AML-193 (cell line): ENCODE measurements around the gene AURKA.
"Not testable (repeated sequence)": the region's sequence is repeated elsewhere in the genome, so short reads cannot be mapped to it uniquely, and the experiment has no call there.

Experiments used
- DNase-seq, 2 experiments: peaks; one replicate each; lab custom pipeline; 2025; lab: John Stamatoyannopoulos, UW

Gene AURKA

DNA sequence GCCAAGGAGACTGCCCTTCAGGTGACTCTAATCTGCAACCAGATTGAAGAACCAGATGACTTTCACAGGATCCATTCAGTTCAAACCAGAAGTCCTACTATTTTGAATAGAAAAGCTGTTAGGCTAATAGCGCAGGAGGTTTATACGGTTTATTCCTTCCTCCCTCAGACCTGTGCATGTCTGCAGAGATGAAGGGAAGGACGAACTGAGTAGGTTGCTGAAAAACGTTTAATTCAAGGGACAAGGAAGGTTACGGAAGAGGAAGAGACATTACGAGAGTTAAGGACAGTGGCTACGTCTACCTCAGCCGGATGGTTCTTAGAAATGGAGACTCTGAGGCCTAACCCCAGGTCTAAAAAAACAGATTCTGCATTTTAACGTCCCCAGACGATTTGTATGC, 978 bp downstream of the AURKA start:
- DNase-seq: peak; percentile 9 to 19

DNA sequence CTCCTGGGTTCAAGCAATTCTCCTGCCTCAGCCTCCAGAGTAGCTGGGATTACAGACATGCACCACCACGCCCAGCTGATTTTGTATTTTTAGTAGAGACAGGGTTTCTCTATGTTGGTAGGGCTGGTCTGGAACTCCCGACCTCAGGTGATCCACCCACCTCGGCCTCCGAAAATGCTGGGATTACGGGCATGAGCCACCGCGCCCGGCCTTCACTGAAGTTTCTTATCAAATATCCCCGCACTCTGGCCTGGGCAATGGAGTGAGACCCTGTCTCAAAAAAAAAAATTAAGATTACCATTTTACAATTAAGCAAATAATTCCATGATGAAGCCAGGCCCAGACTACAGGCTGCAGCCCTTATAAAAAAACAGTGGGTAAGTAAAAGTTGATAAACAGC, 1.6 kb downstream of the AURKA start:
- DNase-seq: not testable (repeated sequence)

DNA sequence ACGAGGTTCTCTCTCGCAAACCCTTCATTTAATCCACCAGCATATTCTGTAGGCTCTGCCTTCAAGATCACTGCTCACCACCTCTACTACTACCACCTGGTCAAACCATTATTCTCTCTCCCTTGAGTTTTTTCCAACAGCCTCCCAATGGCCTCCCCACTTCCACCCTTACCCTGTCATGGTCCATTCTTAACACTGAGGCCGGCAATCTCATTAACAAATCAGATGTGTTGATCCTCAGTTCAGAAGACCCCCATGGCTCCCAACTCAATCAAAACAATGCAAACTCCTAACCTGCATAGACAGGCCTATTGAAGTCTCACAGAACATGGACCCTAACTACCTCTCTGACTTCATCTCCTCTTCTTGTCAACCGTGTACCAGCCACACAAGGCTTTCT, 2.2 kb downstream of the AURKA start:
- no peak for DNase-seq

DNA sequence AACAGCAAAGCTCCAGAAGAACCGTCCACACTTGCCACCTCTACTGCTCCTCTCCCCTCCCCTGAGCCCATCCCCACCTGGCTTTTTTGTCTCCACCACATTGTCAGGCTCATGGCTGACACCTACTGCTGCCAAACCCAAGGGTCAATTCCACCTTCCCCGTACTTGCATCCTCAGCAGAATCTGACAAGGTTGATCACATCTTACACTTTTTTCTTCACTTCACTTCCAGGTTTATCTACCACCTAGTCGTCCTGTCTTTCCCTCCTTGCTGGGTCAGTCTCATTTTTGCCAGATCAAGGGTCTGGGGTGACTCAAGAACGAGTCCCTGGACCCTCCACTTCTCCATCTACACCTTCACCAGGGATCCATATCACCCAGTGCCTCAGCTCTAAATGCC, 3.1 kb downstream of the AURKA start:
- no peak for DNase-seq

DNA sequence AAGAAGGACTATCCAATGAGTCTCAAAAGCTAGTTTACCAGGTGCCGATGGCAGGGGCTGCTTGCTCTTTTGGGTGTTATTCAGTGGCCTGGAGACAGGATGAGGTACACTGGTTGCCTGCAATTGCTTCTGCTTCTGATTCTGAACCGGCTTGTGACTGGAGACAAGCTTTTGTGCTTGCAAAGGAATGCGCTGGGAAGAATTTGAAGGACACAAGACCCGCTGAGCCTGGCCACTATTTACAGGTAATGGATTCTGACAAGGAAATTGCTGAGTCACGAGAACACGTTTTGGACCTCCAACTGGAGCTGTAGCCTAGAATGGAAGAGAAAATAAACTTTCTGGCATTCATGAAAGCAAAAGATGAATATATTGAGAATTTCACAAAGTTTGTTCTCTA, 5.8 kb downstream of the AURKA start:
- DNase-seq: no peak

DNA sequence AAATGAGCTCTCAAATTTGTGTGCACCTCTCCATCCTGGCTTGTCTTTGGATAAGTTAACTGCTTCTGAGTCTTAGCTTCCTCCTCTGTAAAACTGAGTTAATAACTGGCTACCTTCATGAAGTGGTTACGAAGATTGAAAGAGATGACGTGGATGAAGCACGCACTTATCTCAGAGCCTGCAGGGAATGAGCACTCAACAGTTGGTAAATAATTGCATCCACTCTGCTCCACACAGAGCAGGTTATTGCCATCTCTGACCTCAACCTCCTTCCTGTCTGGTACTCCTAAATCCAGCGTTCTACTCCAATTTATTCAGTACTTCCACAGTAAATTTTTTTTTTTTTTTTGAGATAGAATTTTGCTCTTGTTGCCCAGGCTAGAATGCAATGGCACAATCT, 6.9 kb downstream of the AURKA start:
- DNase-seq: no peak

DNA sequence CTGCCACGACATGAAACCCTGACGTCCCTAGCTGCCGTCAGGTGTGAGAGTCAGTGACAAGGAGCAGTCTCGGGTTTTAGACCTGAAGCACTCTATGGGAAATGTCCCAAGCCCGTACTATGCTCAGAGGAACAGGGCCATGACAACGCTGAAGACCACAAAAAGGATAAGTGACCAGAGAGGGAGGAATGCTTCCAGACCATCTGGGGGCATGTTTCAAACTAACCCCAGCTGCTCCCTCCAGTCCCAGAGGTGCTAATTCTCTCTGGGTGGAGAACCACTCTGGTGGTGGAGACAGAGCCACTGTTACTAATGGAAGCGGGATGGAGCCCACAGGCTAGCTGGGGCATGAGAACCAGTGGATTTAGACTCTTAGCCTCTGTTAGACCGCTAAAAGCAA, 8.7 kb downstream of the AURKA start:
- DNase-seq: no peak

DNA sequence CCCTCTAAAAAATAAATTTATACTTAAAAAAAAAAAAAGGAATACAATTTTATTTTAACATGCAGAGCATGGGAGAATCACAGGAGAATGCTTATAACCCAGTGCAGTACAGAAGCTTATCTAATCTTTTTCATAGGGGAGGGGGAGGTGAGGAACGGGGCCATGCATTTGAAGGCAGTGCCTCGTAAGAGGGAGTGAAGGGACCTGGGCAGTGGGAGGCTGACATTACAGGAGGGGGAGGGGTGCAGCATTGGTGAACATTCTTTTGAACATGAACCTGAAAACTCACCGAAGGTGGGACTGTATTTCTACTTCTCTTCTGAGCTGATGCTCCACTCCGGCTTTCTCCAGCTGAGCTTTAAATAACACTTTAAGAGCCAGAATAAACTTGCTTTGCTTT, 9.3 kb downstream of the AURKA start:
- DNase-seq: no peak

DNA sequence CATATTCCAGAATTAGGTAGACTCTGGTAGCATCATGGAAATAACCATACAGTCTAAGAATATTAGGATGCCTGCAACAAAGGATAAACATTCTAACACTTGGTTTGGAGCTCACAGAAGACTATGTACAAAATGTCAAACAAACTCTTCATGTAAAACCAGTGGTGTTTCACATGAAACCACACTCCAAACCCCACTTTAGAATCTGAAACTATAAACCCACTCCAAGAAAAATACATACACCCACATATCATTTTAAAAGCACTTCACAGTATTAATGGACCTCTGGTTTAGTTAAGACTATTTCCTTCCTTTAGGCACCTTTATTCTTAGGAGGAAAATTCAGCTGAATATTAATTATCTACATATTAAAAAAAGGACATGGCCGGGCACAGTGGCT, 10.5 kb downstream of the AURKA start:
- no peak for DNase-seq

DNA sequence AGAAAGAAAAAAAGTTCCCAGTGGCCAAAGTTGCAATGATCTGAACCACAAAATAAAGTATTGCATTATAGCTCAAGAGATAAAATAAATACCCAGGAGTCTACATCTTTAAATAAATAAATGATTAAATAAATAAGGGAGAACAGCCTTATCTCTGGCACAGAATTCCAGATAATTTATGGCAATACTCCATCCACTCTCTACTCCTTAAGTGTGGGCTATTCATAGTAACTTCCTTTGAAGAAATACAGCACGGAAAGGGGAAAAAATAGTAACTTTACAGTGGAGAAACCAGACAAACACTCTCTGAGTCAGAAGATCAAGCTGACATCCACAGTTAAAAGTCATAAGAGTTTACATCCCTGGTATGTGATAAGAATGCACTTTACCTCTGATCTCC, 11.6 kb downstream of the AURKA start:
- DNase-seq: no peak

DNA sequence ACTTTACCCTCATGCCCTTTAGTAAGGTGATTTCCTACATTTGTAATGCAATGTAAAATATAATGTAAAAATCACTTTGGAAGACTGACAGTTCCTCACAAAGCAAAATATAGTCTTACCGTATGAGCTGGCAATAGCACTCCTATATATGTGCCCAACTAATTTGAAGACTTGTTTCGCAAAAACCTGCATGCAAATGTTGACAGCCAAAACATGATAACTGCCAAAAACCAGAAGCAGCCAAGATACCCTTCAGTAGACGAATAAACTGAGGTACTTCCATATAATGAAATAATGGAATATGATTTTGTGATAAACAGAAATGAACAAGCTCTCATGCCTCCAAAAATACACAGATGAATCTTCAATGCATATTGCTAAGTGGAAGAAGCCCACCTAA, 13.6 kb downstream of the AURKA start:
- no peak for DNase-seq

DNA sequence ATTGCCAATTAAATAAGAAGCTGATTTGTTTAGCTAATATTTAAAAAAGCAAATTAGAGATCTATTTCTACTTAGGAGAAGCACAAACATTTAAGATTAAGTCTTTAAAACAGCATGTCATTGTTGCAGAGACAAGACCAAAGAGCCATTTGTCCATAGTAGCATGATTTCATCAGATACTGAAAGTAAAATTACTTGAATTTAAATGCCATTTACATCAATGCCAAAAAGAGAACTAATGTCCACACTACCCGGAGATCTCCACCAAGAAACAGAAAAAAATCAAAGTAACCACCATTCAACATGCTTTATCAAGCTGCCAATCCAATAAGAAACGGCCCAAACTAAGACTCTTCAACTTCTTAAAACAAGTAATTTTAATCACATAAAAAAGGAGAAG, 15.7 kb downstream of the AURKA start:
- no peak for DNase-seq

DNA sequence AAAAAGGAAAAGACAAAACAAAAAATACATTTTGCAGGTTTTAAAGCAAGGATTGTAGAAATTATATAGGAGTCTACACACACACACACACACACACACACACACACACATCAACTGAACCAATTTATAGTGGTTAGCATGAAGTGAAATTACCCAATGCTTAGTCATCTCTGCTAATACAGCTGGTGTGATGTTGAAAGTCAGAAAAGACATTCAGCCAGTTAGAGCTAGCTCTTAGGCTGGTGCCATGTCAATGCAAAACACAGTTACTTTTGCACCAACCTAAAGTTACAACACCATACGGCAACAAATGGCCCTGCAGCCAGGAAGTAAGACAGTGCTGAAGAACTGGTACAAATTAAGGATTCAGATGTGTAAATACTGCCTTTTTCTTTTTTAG, 18.1 kb downstream of the AURKA start:
- peak; percentile 95 to 97 for DNase-seq

DNA sequence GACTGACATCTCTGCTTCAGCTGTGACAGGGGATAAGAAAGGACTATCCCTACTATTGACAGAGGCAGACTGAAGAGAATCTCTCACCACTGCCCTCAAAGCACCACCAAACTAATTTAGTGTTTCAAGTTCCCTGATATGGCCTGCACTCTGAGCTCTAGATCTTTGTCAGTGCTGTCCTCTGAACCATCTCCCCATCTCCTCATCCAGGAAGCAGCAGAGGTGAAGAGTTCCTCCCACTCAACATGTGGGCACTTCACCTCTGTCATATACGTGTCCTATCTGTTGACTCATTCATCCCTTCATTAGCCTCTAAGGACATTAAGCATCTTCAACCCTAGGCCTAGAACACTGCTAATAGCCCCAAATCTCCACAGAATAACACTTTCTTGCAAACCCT, 19.2 kb downstream of the AURKA start:
- no peak for DNase-seq

DNA sequence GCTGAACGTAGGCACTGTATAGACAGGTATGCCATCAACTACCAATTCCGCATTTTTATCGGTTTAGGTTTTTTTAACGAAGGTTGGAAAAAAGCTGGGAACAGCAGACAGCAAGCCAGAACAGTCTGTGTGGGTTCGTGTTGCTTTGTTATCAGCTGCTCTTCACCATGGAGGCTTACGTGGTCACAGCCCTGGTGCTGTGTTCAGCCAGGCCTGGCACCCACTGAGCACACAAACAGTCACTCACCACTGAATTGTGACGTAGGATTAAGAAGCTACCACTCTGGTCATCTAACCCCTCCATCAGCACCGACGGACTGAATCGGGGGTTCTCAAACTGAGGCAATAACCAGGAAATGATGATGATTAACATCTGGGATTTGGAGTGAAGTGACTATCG, 20.0 kb downstream of the AURKA start:
- DNase-seq: no peak

DNA sequence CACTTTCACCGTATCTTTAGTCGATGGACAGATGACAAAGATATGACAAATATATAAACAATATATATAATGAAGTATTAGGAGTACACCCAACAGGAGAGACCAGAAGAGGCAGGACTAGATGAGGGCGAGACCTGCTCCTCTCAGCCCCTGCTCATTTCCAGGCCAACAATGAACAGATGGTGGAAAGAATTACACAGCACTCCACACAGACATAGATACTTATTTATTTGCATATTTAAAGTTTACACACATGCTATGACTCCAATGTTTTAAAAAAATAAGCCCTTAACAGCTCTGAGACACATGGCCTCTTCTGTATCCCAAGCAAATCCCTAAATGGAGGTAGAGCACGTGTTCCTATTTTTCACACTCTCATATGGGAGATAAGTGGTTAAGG, 22.8 kb downstream of the AURKA start:
- DNase-seq: no peak

DNA sequence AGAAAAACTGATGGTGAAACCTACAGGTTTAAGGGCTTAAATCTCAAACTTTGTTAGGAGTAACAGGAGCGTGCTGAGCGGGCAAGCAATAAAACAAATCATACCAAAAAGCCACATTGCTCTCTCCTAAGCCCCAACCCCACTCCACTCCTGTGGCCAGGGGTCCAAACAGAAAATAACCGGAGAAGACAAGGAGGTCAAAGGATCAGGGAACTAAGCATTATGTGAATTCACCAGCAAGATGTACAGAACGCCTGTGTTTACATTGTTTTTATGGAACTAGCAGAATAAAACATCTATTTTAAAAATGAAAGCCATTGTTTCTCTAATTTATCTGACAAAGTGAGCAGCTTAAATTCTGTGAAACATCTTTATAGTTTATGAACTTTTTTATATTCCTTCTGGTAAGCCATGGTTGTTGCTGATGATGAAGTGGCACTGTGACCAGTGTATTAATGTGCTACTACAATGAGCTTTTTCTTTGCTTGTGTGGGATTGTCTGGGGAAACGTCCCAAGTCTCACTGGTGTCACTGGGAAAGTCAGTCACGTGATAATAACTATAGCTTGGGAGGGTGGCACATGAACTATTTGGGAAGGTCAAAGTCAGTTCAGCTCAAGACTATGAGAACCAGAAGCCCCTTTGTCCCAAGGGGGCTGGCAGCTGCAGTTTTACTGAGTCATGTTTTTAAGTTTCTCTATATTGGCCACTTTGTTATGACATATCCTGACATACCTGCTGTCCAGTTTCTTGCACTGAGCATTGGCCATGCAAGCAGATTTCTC, 23.5 kb downstream of the AURKA start:
- no peak for DNase-seq

DNA sequence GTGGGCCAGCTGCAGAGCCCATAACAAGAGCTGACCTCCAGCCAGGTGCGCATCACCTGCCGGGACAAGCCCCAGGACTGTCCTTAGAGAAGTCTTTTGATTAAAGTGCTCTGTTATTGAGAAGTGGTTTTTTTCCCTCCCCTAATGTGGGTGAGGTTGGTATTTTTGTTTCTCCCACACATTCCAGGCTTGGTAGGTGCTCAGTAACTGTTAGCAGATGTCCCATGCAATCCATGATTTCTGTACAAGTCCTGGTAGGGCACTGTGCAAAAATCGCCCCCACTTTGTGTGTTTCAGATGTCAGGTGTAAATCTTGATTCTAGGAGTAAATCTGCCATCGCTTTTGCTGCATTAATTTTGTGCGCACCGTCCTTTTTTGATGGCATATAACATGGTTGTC, 28.5 kb downstream of the AURKA start:
- no peak for DNase-seq

DNA sequence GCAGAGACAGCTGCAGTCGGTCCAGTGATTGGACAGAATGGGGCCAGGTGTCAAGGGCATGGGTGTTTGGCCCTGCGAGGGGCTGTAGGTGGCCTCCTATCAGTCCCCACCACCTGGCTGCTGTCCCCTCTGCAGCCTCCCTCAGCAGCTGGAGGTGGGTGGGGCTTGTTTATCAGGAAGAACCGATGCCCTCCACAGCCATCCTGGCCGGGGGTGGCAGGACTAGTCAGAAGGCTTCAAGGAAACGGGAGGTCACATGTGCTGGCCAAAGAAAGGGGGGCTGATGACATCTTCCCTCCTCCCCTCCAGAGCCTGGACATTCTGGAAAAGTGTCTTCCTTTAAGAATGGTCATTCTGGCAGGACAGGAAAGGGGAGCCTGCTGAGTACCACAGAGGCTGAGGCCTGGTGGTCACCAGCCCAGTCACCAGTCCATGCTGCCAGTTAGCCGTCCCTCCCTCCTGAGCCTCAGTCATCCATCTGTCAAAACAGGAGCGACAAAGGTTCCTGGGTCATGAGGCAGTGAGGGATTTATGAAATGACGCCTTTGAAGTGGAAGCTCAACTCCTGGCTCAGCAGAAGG, 29.1 kb downstream of the AURKA start:
- DNase-seq: no peak

DNA sequence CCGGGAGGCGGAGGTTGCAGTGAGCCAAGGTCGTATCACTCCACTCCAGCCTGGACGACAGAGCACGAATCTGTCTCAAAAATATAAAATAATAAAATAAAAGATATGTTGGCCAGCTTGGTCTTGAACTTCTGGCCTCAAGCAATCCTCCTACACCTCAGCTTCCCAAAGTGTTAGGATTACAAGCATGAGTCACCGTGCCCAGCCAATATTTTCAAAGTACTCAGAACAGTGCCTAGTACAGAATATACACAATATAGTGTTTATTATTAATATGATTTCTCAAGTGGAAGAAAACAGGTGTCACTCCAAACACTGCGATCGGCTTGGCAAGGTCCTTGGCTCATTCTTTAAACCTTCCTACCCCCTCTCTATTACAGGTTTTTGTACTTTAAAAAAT, 30.1 kb downstream of the AURKA start:
- DNase-seq: no peak

DNA sequence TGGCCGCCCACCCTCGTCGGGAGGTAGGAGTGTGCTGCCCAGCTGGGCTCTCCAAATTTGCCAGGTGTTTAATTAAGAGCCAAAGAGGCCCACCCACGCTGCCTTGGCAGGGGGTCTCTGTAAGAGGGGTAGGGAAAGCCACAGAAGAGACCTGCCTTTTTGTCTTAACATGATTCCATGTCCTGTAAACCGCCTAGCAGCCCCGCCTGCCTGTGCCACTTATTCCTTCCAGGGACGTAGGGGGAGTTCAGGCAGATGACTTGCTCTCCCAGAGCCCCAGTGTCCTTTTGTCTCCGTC, 31.2 kb downstream of the AURKA start:
- no peak for DNase-seq

DNA sequence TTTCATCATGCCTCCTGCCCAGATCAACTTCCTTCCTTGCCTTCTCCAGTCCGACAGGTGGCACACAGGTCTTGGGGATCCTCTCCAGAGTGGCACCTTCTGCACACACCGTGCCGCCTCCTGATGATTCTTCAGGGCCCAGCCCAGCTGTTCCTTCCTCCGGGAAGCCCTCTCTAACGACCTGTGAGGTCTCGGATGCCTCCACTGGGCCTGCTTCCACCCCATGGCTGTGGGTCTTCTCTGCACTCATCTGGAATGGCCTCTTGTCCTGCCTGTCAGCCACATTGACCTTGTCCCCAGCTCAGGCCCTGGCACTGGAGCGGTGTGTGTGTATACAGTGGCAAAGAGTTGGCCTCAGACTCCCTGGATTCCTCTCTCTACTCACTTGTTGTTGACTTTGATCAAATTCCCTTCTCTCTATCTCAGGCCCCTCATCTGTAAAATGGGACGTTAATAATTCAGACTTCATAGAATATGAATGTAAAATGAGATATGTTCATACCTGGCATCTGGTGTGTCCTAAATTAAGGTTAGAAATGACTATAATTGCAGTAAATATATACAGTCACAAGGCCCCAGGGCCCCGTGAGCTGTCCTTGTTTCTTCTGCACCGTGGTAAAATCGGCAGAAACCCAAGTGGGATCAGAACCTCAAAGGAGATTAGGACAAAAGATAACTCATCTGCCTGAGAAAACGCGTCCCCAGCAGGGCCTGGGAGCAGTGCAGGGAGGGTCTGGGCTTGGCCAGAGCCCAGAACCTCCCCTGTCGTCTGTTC, 31.7 kb downstream of the AURKA start:
- no peak for DNase-seq
